Skin of body (tissue), 2 donors: ENCODE measurements around the gene ZNF239. TPM values are rescaled to one million over a fixed set of nuclear protein-coding genes. Genes with fewer than 3 reads are reported as not detected.
"Not testable (repeated sequence)": the region's sequence is repeated elsewhere in the genome, so short reads cannot be mapped to it uniquely, and the experiment has no call there.

ENCODE experiments used
- DNase-seq: peaks from one replicate; lab custom pipeline; 2025; lab: John Stamatoyannopoulos, UW
- total RNA-seq: library from RNA; depleted of rRNA; stranded (reverse); fragments of >200 nt; gene quantifications from one replicate; pipeline ENCODE4 v1.2.3, GENCODE V29; 2014

Gene ZNF239
- total RNA-seq, 1 donor from 2014 or later = 5.6 TPM

DNA sequence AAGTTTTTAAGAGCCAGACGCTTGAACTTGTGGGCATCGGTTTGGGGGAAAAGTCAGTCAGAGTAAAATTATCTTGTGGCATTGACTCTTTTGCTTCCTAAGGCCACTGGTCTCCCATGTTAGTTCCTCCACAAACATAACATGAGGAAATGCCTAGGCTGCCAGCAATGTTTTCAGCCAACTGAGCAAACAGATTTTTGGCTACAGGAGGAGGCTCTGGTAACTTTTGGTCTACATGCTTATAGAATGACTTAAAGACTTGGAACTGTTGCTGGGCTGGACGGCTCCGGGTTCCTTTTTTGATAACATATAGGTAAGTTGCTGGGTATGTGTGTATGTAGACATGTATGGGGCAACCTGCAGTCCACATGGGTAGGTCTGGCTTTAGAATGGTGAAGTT is 9.6 kb upstream of the ZNF239 start:
- no peak for DNase-seq

DNA sequence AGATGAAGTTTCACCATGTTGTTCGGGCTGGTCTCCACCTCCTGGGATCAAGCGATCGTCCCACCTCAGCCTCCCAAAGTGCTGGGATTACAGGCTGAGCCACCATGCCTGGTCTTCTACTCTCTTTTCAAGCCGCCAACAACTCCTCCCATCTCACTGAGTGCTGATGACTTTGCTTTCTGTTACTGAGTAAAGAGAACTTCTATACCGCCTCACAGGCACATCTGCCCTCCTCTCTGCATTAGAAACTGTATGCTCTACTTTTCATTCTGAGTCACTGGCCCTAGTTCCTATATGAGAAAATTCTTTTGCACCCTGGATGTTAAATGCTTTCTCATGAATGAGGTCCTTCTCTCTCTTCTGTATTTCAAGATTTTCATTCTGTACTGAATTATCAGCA is 2.2 kb upstream of the ZNF239 start:
- no peak for DNase-seq

DNA sequence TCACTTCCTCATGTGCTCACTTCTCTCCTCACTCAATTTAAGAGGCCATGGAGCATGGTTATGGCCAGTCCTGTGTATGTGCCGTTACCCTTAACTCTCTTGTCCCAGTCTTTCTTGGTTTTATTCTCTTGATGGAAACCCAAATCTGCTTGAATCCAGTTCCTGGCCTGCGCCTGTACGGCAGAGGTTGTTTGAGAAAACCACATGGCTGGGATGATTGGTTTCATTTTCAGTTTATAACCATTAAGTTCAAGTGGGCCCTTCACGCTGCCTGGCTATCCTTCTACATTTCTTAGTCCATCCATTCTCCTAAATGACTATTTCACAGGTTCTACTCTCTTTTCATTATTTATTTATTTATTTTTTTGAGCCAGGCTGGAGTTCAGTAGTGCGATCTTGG is 1.6 kb upstream of the ZNF239 start:
- DNase-seq = no peak

DNA sequence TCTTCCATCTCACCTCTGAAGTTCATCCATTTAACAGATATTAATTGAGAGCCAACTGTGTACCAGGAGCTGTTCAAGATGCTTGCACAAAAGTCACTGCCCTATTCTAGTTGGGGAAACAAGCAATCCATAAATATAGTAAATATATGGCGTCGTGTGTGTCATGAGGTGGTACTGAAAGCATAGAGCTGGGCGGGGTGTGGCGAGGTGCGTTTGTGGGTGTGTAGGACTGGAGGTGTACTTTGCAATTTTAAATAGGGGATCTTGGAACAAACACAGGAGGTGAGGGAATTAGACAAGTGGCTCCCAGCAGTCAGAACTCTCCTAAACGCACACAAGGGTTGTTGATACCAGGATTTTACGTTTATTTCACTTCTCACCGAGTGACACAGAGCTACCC is 490 bp upstream of the ZNF239 start:
- no peak for DNase-seq

DNA sequence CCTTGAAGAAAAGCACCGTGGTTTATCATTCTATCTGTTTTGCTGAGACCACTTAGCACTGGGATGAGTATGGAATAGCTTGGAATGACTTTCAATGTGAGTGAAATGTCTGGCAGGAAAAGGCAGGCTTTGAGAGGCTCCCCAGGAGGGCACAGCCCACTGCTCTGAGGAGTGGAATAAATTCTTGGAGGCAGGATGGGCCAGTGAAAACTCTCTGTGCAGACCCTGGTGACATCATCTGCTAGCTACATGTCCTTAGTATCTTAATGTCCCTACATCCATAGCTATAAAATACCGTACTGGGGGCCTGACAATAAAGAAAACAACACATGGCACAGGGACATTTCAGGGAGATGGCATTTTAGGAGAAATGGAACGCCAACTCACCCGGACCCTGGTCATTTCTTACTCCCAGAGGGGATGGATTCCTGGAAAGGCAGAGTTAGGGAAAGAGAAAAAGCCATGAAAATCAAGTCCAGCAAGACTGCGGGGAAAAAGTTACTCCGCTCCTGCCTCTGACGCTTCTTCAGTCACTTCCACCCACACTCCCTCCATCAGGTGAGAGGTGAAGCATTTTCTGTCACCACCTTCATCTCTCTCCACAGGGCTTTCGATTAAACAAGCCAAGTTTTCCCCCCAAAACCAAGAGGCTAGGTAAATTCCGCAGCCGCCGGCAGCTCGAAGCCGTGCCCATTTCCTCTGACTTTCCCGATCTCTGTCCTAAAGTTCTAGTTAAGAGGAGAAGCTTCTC is 991 bp downstream of the ZNF239 start:
- DNase-seq = no peak

DNA sequence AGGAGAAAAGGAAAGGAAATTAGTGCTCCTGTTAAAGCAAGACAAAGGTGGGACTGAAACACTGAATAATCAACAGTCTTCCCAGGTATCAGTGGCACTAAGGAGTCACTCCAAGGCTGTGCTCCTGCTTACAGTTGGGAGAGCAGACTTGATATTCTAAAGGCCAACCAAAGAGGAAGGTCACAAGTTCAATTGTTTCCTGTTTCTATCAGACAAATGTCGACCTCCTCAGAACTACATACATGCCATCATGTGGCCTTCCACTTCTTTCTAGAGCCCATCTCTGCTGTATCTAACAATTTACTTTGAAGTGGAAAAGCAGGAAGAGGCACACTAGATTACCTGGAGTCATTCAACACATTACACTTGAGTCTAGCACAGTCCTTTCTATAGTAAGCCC is 3.4 kb downstream of the ZNF239 start:
- no peak for DNase-seq

DNA sequence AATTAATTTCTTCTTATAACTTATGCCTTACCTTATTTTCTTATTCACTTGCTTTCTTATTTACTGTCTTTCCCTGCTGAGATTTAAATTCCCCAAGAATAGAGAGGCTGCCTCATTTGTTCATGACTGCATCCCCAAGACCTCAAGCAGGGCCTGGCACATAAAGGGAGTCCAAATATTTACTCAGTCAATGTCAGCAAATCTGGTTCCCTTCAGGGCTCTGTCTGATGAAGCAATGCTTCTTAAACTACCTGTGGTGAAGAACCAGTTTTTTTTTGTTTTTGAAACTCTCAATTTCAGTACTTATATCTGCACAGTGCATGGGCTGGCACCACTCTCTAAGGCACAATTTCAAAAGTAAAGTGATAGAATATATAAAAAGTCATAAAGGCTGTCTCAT is 4.7 kb downstream of the ZNF239 start:
- no peak for DNase-seq

DNA sequence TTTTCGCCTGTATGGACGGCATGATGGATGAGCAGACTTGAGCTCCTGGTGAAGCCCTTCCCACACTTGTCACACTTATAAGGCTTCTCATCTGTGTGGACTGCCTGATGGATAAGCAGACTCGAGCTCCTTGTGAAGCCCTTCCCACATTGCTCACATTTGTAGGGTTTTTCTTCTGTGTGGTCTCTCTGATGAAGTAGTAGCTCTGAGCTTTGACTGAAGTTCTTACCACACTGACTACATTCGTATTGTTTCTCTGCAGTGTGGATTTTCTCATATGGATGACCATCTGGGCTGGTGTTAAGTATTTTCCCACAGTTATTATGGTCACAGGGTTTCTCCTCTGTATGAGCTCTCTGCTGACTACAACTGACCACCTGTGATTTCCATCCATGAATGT is 17.2 kb downstream of the ZNF239 start:
- DNase-seq = no peak

DNA sequence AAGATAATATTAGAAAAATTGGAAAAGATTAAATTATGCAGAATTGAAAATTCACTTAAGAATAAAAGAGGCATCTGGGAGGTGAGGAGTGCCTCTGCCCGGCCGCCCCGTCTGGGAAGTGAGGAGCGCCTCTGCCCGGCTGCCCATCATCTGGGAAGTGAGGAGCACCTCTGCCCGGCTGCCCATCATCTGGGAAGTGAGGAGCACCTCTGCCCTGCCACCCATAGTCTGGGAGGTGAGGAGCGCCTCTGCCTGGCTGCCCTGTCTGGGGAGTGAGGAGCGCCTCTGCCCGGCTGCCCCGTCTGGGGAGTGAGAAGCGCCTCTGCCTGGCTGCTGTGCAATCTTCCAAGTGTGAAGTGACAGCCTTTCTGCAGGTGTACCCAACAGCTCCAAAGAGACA is 30.7 kb downstream of the ZNF239 start:
- DNase-seq = not testable (repeated sequence)

DNA sequence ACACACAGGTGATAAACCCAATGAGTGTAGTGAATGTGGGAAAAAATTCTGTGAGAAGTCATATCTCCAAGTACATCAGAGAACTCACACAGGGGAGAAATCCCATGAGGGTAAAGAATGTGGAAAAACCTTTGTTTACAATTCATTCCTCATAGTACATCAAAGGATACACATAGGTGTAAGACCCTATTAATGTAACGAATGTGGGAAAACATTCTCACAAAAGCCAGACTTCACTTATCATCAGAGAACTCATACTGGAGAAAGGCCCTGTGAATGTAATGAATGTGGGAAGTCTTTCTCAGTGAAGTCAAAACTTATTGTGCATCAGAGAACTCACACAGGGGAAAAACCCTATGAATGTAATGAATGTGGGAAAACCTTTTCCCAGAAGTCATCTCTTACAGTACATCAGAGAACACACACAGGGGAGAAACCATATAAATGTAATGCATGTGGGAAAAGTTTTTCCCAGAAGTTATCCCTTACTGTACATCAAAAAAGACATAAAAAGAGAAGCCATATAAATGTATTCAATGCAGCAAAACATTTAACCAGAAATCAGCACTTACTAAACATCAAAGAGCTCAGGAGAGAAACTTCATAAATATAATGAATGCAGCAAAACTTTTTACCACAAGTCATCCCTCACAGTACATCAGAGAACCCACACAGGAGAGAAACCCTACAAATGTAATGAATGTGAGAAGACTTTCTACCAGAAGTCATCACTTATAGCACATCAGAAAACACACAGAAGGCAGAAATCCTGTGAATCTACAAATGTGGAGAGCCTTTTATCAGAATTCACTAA is 49.8 kb downstream of the ZNF239 start:
- DNase-seq = no peak

Other genes with a start within 250 kb of the ZNF239 start
- gene FXYD4, start 203.0 kb downstream of the ZNF239 start, total RNA-seq = not detected
- gene HNRNPF, start 165.4 kb downstream of the ZNF239 start, total RNA-seq = 122 TPM
- 8.0 TPM for gene ZNF487, start 137.5 kb downstream of the ZNF239 start, total RNA-seq
- 3.8 TPM for gene ZNF485, start 31.8 kb upstream of the ZNF239 start, total RNA-seq
- gene ZNF32, start 74.3 kb upstream of the ZNF239 start, total RNA-seq = 28.4 TPM